HFFc6 (cell line): ENCODE results near the gene TFPI. TPM values are rescaled to one million over a fixed set of nuclear protein-coding genes. Genes with fewer than 3 reads are reported as not detected.

Experiments used
- DNase-seq: peaks from one replicate; pipeline ENCODE4 v3.0.0-alpha.2; 2018
- H3K27ac Mint-ChIP-seq: 2 replicates; pipeline ENCODE4 v1.8.0; 2020; ENCODE audit warnings: mild to moderate bottlenecking, mixed read lengths
- H3K27me3 Mint-ChIP-seq: 2 replicates; pipeline ENCODE4 v1.8.0; 2021; ENCODE audit warnings: mild to moderate bottlenecking, moderate library complexity, mixed read lengths; ENCODE audit not compliant: insufficient read depth
- H3K36me3 Mint-ChIP-seq: 2 replicates; pipeline ENCODE4 v1.8.0; 2021; ENCODE audit warnings: low read depth, mixed read lengths
- H3K4me1 Mint-ChIP-seq: 2 replicates; pipeline ENCODE4 v1.8.0; 2020; ENCODE audit warnings: low read depth, mixed read lengths
- H3K4me3 Mint-ChIP-seq: 2 replicates; pipeline ENCODE4 v1.8.0; 2020; ENCODE audit warnings: mild to moderate bottlenecking, moderate library complexity, mixed read lengths
- H3K9me3 Mint-ChIP-seq: 2 replicates; pipeline ENCODE4 v1.8.0; 2020; ENCODE audit warnings: mild to moderate bottlenecking, mixed read lengths
- CTCF ChIP-seq: fragments of 200-600 bp; sonication (generic); IDR thresholded peaks from 2 replicates; pipeline ENCODE4 v1.5.0; 2021; ENCODE audit warnings: antibody characterized with exemption, mild to moderate bottlenecking
- total RNA-seq, 6 experiments: library from RNA; stranded (reverse); fragmentation: NEBNext Ultra II Directional; extraction: Animal tissue kit (Norgen Biotek cat#: 25700); gene quantifications; 2 replicates in 1 of 6; 3 replicates in 5 of 6; pipeline ENCODE4 v1.2.3, GENCODE V29; 2021

Gene TFPI
- total RNA-seq, 6 experiments from 2014 or later, result 25.4 to 42.4 (median 34.7) TPM

- peaks cover 87% of the 10 kb centered on the region for H3K4me1 Mint-ChIP-seq
- H3K9me3 Mint-ChIP-seq, result no peaks in the 10 kb centered on the region
- H3K36me3 Mint-ChIP-seq, result peaks cover 5% of the 10 kb centered on the region; the same call in 1 of the 2 replicates
- no peak for DNase-seq
- no peak overlapping the region for H3K4me3 Mint-ChIP-seq
- TF ChIP-seq CTCF, result no peak
- H3K27me3 Mint-ChIP-seq, result no peaks in the 10 kb centered on the region
- H3K27ac Mint-ChIP-seq, result peak overlapping the region; percentile 60
Observed at GRCh38 chr2:187548656-187549055, 5.6 kb downstream of the TFPI start.

- TF ChIP-seq CTCF, result no peak
- H3K9me3 Mint-ChIP-seq, result no peaks in the 10 kb centered on the region
- peak overlapping the region; percentile 43 for H3K4me3 Mint-ChIP-seq
- H3K27ac Mint-ChIP-seq, result peak overlapping the region; percentile 74
- peak; percentile 88 for DNase-seq
- H3K27me3 Mint-ChIP-seq, result no peaks in the 10 kb centered on the region
- peaks cover 5% of the 10 kb centered on the region; the same call in 1 of the 2 replicates for H3K36me3 Mint-ChIP-seq
- peaks cover 89% of the 10 kb centered on the region for H3K4me1 Mint-ChIP-seq
Observed at GRCh38 chr2:187547353-187547979, 6.8 kb downstream of the TFPI start.

- Mint-ChIP-seq H3K4me1 (peaks cover 89% of the 10 kb centered on the region), H3K9me3 (no peaks in the 10 kb centered on the region), H3K4me3 (peak overlapping the region; percentile 43), H3K27ac (peak overlapping the region; percentile 74), H3K36me3 (peaks cover 5% of the 10 kb centered on the region; the same call in 1 of the 2 replicates), H3K27me3 (no peaks in the 10 kb centered on the region)
- no peak for TF ChIP-seq CTCF
- DNase-seq, result peak; percentile 7
Observed at GRCh38 chr2:187546762-187547333, 7.4 kb downstream of the TFPI start.

GRCh38 chr2:187545238-187545751 lies 8.9 kb downstream of the TFPI start:
- H3K9me3 Mint-ChIP-seq, result no peaks in the 10 kb centered on the region
- H3K36me3 Mint-ChIP-seq, result no peaks in the 10 kb centered on the region; the same call in 1 of the 2 replicates
- DNase-seq, result no peak
- H3K27ac Mint-ChIP-seq, result no peak overlapping the region
- TF ChIP-seq CTCF, result no peak
- no peak overlapping the region for H3K4me3 Mint-ChIP-seq
- H3K27me3 Mint-ChIP-seq, result no peaks in the 10 kb centered on the region
- peaks cover 86% of the 10 kb centered on the region for H3K4me1 Mint-ChIP-seq

- H3K4me1 Mint-ChIP-seq, result peaks cover 81% of the 10 kb centered on the region
- TF ChIP-seq CTCF, result no peak
- no peak overlapping the region for H3K4me3 Mint-ChIP-seq
Observed at GRCh38 chr2:187544371-187545080, 9.7 kb downstream of the TFPI start.

More at GRCh38 chr2:187544371-187545080, 9.7 kb downstream of the TFPI start:
- Mint-ChIP-seq H3K27me3 (no peaks in the 10 kb centered on the region), H3K27ac (no peak overlapping the region), H3K36me3 (peaks cover under 1% of the 10 kb centered on the region; the same call in 1 of the 2 replicates), H3K9me3 (no peaks in the 10 kb centered on the region)
- no peak for DNase-seq
